C4-2B (cell line): ENCODE data around the gene PRSS38.

ENCODE experiments used
- ZFX ChIP-seq: fragments of 450-650 bp; IDR thresholded peaks from 2 replicates; pipeline ENCODE4 v1.6.1; 2017
- TF ChIP-seq, protein P1 (sequence below): fragments of 450-650 bp; conservative IDR thresholded peaks from 2 replicates; pipeline ENCODE4 v1.5.1; 2017; ENCODE audit warnings: mild to moderate bottlenecking

DNA sequence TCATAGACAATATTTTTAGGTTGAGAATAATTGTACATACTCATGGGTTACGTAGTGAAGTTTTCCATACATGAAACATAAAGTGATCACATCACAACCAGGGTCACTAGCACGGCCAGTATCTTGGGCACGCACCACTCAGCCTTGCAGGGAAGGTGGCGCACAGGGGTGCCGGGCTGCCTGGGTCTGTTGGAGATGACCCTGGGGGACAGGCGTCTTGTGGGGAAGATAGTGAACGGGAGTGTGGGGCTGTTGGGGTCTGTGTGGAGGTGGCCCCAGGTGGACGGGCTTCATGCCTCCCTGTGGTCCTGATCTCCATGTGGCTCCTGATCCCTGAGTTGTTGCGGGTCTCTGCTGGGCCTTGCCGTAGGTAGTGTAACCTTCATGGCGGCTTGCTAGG is 38.3 kb upstream of the PRSS38 start:
- TF ChIP-seq, protein P1, sequence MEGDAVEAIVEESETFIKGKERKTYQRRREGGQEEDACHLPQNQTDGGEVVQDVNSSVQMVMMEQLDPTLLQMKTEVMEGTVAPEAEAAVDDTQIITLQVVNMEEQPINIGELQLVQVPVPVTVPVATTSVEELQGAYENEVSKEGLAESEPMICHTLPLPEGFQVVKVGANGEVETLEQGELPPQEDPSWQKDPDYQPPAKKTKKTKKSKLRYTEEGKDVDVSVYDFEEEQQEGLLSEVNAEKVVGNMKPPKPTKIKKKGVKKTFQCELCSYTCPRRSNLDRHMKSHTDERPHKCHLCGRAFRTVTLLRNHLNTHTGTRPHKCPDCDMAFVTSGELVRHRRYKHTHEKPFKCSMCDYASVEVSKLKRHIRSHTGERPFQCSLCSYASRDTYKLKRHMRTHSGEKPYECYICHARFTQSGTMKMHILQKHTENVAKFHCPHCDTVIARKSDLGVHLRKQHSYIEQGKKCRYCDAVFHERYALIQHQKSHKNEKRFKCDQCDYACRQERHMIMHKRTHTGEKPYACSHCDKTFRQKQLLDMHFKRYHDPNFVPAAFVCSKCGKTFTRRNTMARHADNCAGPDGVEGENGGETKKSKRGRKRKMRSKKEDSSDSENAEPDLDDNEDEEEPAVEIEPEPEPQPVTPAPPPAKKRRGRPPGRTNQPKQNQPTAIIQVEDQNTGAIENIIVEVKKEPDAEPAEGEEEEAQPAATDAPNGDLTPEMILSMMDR, result no peak
- TF ChIP-seq ZFX, result no peak
